Mesothelial cell of epicardium (in vitro differentiated cells): ENCODE results near the gene VGLL4. TPM values are rescaled to one million over a fixed set of nuclear protein-coding genes. Genes with fewer than 3 reads are reported as not detected.

Source experiments
- DNase-seq, 2 experiments: peaks; one replicate each; pipeline ENCODE4 v3.0.0; 2021; ENCODE audit warnings: low spot score in 2 of 2; ENCODE audit not compliant: unreplicated experiment in 2 of 2
- H3K27ac Mint-ChIP-seq: 2 replicates; pipeline ENCODE4 v1.8.0; 2021; ENCODE audit warnings: mixed read lengths
- H3K27me3 Mint-ChIP-seq: 2 replicates; pipeline ENCODE4 v1.8.0; 2021; ENCODE audit warnings: low read depth, mixed read lengths
- H3K36me3 Mint-ChIP-seq: 2 replicates; pipeline ENCODE4 v1.8.0; 2021; ENCODE audit warnings: mixed read lengths
- H3K4me1 Mint-ChIP-seq: 2 replicates; pipeline ENCODE4 v1.8.0; 2021; ENCODE audit warnings: mixed read lengths
- H3K4me3 Mint-ChIP-seq: 2 replicates; pipeline ENCODE4 v1.8.0; 2021; ENCODE audit warnings: mild to moderate bottlenecking, moderate library complexity, mixed read lengths
- H3K9me3 Mint-ChIP-seq: 2 replicates; pipeline ENCODE4 v1.8.0; 2021; ENCODE audit warnings: mixed read lengths
- total RNA-seq: library from RNA; stranded (reverse); gene quantifications from 3 replicates; pipeline ENCODE4 v1.2.1, GENCODE V29; 2021
- TF ChIP-seq, protein P1 (sequence below): fragments of 200-600 bp; sonication (generic); IDR thresholded peaks from one replicate; pipeline ENCODE4 v1.5.0; 2021; ENCODE audit warnings: antibody characterized with exemption; ENCODE audit not compliant: unreplicated experiment

Gene VGLL4
- total RNA-seq, 1 donor from 2014 or later = 140 TPM

DNA sequence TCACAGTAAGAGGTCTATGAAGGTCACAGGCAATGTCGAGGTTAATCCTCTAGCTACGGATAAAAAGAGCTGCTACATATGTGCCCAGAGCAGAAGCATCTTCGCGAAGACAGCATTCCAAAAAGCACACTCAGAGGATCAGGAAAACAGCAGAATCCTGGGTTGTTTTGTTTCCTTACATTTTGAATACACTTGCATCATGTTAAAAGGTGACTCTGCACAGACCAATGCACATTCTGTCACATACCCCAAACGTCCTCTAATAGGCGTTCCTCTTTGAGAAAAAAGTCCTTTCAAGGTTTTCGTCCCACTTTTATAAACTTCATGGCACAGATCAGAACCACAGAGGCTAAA, 52.7 kb downstream of the VGLL4 start:
- Mint-ChIP-seq H3K4me1 (peaks cover 64% of the 10 kb centered on the region), H3K27me3 (no peaks in the 10 kb centered on the region), H3K36me3 (peaks cover 17% of the 10 kb centered on the region), H3K4me3 (no peak overlapping the region), H3K9me3 (no peaks in the 10 kb centered on the region), H3K27ac (peak overlapping the region; percentile 98)
- TF ChIP-seq, protein P1, sequence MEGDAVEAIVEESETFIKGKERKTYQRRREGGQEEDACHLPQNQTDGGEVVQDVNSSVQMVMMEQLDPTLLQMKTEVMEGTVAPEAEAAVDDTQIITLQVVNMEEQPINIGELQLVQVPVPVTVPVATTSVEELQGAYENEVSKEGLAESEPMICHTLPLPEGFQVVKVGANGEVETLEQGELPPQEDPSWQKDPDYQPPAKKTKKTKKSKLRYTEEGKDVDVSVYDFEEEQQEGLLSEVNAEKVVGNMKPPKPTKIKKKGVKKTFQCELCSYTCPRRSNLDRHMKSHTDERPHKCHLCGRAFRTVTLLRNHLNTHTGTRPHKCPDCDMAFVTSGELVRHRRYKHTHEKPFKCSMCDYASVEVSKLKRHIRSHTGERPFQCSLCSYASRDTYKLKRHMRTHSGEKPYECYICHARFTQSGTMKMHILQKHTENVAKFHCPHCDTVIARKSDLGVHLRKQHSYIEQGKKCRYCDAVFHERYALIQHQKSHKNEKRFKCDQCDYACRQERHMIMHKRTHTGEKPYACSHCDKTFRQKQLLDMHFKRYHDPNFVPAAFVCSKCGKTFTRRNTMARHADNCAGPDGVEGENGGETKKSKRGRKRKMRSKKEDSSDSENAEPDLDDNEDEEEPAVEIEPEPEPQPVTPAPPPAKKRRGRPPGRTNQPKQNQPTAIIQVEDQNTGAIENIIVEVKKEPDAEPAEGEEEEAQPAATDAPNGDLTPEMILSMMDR = no peak
- no peak for DNase-seq

DNA sequence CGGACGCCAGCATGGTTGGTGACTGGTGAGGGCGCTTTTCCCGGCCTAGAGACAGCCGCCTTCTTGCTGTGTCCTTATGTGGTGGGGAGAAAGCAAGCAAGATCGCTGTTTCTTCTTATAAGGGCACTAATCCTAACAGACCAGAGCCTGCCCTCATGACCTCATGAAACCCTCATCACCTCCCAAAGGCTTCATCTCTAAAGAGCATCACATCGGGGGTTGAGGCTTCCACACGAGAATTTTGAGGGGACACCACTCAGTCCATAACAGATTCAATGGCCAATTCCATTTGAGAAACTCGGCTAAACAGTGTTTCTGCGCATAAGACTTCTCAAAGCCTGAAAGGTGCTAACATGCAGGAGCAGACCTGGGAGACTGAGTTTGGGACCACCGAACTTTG, 54.0 kb downstream of the VGLL4 start:
- Mint-ChIP-seq H3K9me3 (no peaks in the 10 kb centered on the region), H3K27me3 (no peaks in the 10 kb centered on the region), H3K27ac (no peak overlapping the region), H3K4me3 (no peak overlapping the region), H3K4me1 (peaks cover 75% of the 10 kb centered on the region), H3K36me3 (peaks cover 13% of the 10 kb centered on the region)
- TF ChIP-seq, protein P1 = no peak
- no peak for DNase-seq

DNA sequence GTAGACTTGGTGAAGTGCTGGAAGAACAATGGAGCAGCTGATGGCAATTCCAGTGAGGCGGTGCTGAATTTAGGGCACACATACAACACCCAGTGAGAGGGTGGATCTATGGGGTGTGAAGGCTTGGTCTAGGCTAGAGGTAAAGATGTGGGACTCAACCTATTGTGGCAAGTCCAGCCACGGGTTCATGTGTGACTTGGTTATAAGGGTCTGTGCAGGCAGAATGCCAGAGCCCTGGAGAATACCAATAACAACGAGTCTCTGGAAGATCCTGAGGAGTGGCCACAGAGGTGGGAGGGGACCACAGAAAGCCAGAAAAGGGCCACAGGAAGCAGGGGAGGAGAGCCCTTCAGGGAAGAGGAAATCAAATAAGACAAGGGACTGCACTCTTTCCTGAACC, 55.0 kb downstream of the VGLL4 start:
- TF ChIP-seq, protein P1 = no peak

DNA sequence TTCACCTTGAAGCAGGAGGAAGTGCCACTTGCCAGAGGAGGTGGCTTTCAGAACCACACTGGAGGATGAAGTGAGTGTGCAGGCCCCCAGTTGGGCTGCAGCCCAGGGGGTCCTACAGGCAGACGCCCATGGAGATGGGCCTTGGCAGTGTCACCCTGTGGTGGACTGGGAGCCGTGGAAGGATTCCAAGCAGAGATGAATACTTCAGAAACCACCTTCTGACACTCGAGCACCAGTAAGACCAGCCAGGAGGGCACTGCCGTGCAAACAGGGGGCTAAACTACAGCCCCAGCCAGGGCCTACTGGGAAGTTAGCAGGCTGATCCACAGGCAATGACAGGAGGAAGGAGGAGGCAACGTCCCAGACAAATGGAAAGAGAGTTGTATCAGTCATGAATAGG, 55.4 kb downstream of the VGLL4 start:
- no peak for DNase-seq
- Mint-ChIP-seq H3K4me3 (no peak overlapping the region), H3K9me3 (no peaks in the 10 kb centered on the region), H3K27ac (peak overlapping the region; percentile 39), H3K36me3 (peaks cover 4% of the 10 kb centered on the region), H3K27me3 (no peaks in the 10 kb centered on the region), H3K4me1 (peaks cover 85% of the 10 kb centered on the region)
- TF ChIP-seq, protein P1 = no peak

More for the DNA sequence above, 55.0 kb downstream of the VGLL4 start:
- Mint-ChIP-seq H3K4me1 (peaks cover 84% of the 10 kb centered on the region), H3K4me3 (no peak overlapping the region), H3K27ac (peak overlapping the region; percentile 39), H3K36me3 (peaks cover 6% of the 10 kb centered on the region), H3K9me3 (no peaks in the 10 kb centered on the region), H3K27me3 (no peaks in the 10 kb centered on the region)
- no peak for DNase-seq

DNA sequence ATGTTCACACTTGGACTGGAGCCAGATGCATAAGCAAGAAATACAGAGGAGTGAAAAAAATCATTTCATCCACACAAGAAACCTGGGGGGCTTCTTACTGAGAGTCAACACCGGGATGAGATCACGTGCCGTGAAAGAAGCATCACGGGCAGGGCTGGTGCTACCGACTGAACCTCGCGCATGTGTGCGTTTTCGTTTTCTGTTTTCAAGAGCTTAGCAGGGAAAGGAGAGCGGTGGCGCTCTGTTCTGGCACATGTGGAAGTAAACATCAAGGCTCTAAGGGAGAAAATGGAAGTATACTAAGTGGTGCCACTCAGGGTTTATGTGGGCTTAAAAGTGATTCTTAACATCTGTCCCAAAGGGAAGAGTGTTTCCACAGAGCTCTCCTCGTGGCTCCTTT, 55.9 kb downstream of the VGLL4 start:
- Mint-ChIP-seq H3K4me3 (no peak overlapping the region), H3K36me3 (peaks cover 3% of the 10 kb centered on the region), H3K9me3 (no peaks in the 10 kb centered on the region), H3K27me3 (no peaks in the 10 kb centered on the region), H3K27ac (peak overlapping the region; percentile 39), H3K4me1 (peaks cover 85% of the 10 kb centered on the region)
- TF ChIP-seq, protein P1 = no peak
- DNase-seq = no peak

DNA sequence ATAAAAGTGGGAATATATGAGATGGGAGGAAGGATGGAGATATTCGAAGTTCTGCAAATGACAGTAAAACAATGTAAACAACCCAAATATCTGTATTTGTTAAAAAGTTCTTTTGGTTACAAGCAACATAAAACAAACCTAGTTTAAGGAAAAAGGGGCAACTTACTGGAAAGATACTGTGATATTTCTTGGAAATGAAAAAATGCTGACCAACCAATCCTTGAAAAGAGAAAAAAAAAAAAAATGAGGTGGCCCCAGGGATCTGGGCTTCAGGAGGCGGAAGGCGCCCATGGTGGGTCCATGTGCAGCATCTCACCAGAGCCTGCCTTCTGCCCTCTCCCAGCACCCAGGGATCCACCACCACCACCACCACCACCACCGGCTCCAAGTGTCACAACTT, 59.1 kb downstream of the VGLL4 start:
- Mint-ChIP-seq H3K36me3 (peaks cover 8% of the 10 kb centered on the region), H3K4me1 (peaks cover 85% of the 10 kb centered on the region), H3K9me3 (no peaks in the 10 kb centered on the region), H3K27me3 (no peaks in the 10 kb centered on the region), H3K4me3 (no peak overlapping the region), H3K27ac (peak overlapping the region; percentile 94)
- TF ChIP-seq, protein P1 = no peak
- DNase-seq = no peak
